Activated gamma-delta T cell treated with anti-CD3 and anti-CD28 coated beads, Interleukin-2, amount 50 U/mL, for 16 hours (primary cell): ENCODE measurements around the gene DENND4C.
"Not testable (repeated sequence)": the region's sequence is repeated elsewhere in the genome, so short reads cannot be mapped to it uniquely, and the experiment has no call there.

ENCODE experiments used
- DNase-seq: peaks from one replicate; pipeline ENCODE4 v3.0.0-alpha.2; 2020; ENCODE audit warnings: low read depth

Gene DENND4C

GRCh38 chr9:19410594-19410993 lies 180.1 kb downstream of the DENND4C start:
- no peak for DNase-seq

GRCh38 chr9:19411316-19411715 lies 180.8 kb downstream of the DENND4C start:
- DNase-seq = no peak

- DNase-seq = not testable (repeated sequence)
These were observed 183.0 kb downstream of the DENND4C start for GRCh38 chr9:19413456-19413855.

GRCh38 chr9:19416143-19416542 lies 185.7 kb downstream of the DENND4C start:
- DNase-seq = no peak

- DNase-seq = no peak
These were observed 190.4 kb downstream of the DENND4C start for GRCh38 chr9:19420877-19421276.
